Body of pancreas (tissue), 4 donors: ENCODE data around the gene ETHE1. TPM values are rescaled to one million over a fixed set of nuclear protein-coding genes. Genes with fewer than 3 reads are reported as not detected.
A peak's percentile ranks its signal among the peaks of the same experiment; 100 is the strongest.

Source experiments
- ATAC-seq: fragments of 150-250 bp; one replicate; pipeline ENCODE4 v1.9.1; 2016
- DNase-seq, 4 donors: peaks; one replicate each; pipeline ENCODE4 v3.0.0-alpha.2; 2019
- H3K27ac ChIP-seq, 4 donors: fragments of 200-600 bp; sonication (generic); 1 replicate in 3 of 4; 2 replicates in 1 of 4; pipeline versions ENCODE4 v1.5.1 to v1.6.1; 2016 to 2019; ENCODE audit warnings: mild to moderate bottlenecking in 1 of 4, mixed read lengths in 1 of 4, moderate library complexity in 1 of 4
- H3K27me3 ChIP-seq, 2 donors: fragments of 200-600 bp; sonication (generic); one replicate each; pipeline ENCODE4 v1.6.0; 2016; ENCODE audit warnings: mild to moderate bottlenecking in 1 of 2
- H3K36me3 ChIP-seq, 2 donors: fragments of 200-600 bp; sonication (generic); replicated peaks in 1 of 2; 2 replicates each; pipeline ENCODE4 v1.5.1; 2016; ENCODE audit warnings: low read depth in 2 of 2; ENCODE audit not compliant: insufficient read depth in 1 of 2
- H3K4me1 ChIP-seq: fragments of 200-600 bp; sonication (generic); one replicate; pipeline ENCODE4 v1.6.0; 2016
- H3K4me3 ChIP-seq, 2 donors: fragments of 200-600 bp; sonication (generic); 1 replicate in 1 of 2; 2 replicates in 1 of 2; pipeline ENCODE4 v1.5.1; 2016 to 2019
- H3K9me3 ChIP-seq, 3 donors: fragments of 200-600 bp; sonication (generic); 1 replicate in 2 of 3; 2 replicates in 1 of 3; pipeline ENCODE4 v1.5.1; 2016
- POLR2A ChIP-seq, 3 donors: fragments of 450-650 bp; IDR thresholded peaks; one replicate each; pipeline ENCODE4 v1.6.1; 2016; ENCODE audit warnings: antibody characterized with exemption in 3 of 3, mild to moderate bottlenecking in 2 of 3
- WGBS, 2 donors: methylation state at CpG; one replicate each; pipeline ENCODE4 v1.1.5; 2017; 5-methylcytosine and 5-hydroxymethylcytosine counted together
- intact Hi-C: fragments of 100-400 bp; cut with DNase I; formaldehyde crosslinking; loops from one replicate; pipeline ENCODE4 v1.15.1; 2023
- total RNA-seq, 2 donors: library from RNA; depleted of rRNA; stranded (reverse); fragments of >200 nt; gene quantifications; one replicate each; pipeline ENCODE4 v1.1.0, GENCODE V29; 2016
- TF ChIP-seq, protein P1 (sequence below), 7 experiments: fragments of 450-650 bp in 4 of 7; fragments of 200-600 bp in 3 of 7; sonication (generic) in 3 of 7; IDR thresholded peaks; one replicate each; pipeline ENCODE4 v1.5.1; 2016 to 2019; ENCODE audit warnings: antibody characterized with exemption in 7 of 7

Gene ETHE1
- total RNA-seq, 2 donors from 2014 or later: 21.1 to 29.8 TPM

DNA sequence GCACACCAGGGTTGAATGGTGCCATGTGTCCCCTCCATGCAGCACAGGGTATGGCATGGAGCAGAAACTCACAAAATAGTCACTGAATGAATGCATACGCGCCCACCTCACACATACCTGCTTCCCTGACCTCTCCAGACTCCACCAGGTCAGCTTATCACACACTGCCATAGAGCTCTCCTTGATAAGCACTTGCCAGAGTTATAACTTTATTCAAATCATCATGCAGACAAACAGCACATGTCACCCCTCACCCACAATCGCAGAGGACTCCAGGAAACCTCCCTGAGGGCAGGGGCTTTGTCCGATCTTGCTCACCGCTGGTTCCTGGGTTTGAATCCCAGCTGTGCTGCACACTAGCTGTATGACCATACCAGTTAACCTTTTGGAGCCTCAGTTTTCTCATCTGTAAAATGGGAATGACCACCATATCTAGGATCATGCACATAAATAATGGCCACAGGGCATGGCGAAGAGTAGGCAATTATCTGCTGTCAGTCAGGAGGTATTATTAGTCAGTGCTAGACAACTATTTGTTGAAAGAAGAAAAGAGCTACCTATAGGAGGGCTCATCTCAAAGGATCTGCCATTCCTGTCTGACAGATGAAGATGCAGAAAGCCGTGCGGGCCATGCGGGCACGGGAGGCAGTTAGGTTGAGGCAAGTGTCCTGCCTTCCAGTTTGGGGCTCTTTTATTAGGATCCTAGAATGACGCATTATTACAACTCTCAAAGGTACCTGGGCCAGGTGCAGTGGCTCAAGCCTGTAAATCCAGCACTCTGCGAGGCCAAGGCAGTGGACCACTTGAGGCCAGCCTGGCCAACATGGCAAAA, 34.4 kb upstream of the ETHE1 start:
- no peak overlapping the region for H3K4me3 ChIP-seq
- peaks cover 0 to 3% of the 10 kb centered on the region in 2 donors for H3K36me3 ChIP-seq
- no peaks in the 10 kb centered on the region for H3K27me3 ChIP-seq
- no peak for TF ChIP-seq POLR2A (IDR thresholded peaks at IDR 0.05)
- TF ChIP-seq, protein P1, sequence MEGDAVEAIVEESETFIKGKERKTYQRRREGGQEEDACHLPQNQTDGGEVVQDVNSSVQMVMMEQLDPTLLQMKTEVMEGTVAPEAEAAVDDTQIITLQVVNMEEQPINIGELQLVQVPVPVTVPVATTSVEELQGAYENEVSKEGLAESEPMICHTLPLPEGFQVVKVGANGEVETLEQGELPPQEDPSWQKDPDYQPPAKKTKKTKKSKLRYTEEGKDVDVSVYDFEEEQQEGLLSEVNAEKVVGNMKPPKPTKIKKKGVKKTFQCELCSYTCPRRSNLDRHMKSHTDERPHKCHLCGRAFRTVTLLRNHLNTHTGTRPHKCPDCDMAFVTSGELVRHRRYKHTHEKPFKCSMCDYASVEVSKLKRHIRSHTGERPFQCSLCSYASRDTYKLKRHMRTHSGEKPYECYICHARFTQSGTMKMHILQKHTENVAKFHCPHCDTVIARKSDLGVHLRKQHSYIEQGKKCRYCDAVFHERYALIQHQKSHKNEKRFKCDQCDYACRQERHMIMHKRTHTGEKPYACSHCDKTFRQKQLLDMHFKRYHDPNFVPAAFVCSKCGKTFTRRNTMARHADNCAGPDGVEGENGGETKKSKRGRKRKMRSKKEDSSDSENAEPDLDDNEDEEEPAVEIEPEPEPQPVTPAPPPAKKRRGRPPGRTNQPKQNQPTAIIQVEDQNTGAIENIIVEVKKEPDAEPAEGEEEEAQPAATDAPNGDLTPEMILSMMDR (IDR thresholded peaks at IDR 0.05): no peak
- DNase-seq (no peak), ATAC-seq (no peak)
- no peaks in the 10 kb centered on the region for H3K4me1 ChIP-seq
- intact Hi-C loops: no loop called here
- H3K27ac ChIP-seq: no peak overlapping the region
- no peaks in the 10 kb centered on the region for H3K9me3 ChIP-seq
- 90 to 92% methylated on average over 12 of the region's 12 CpGs for WGBS, 2 donors

DNA sequence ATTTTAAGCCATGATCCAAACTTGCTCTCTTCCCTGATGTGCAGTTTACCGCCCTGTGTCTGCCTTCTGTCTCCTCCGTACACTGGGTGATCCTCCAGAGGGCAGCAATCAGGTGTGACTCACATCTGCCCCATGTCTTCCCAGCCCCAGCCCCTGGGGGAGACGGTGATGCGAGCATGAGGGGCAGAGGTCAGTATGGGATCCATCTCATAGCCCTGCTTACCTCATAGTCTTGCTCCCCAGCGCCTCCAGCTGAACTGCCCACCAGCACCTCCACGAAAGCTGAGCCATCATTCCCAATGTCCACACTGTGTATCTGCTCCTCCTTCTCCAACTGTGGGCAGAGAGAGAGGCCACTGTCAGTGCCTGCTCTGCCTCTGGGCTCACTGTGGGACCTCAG, 33.7 kb upstream of the ETHE1 start:
- Histone ChIP-seq H3K9me3 (no peaks in the 10 kb centered on the region), H3K36me3 (peaks cover 0 to 3% of the 10 kb centered on the region in 2 donors), H3K27ac (no peak overlapping the region), H3K4me1 (no peaks in the 10 kb centered on the region), H3K4me3 (no peak overlapping the region), H3K27me3 (no peaks in the 10 kb centered on the region)
- no peak for ATAC-seq
- intact Hi-C loops: no loop called here
- DNase-seq: no peak
- WGBS, 2 donors: 88 to 90% methylated on average over 5 to 6 of the region's 6 CpGs
- TF ChIP-seq, protein P1 (IDR thresholded peaks at IDR 0.05): no peak
- TF ChIP-seq POLR2A (IDR thresholded peaks at IDR 0.05): no peak

- Histone ChIP-seq H3K27ac (no peak overlapping the region), H3K36me3 (peaks cover 0 to 12% of the 10 kb centered on the region in 2 donors), H3K4me3 (no peak overlapping the region), H3K9me3 (no peaks in the 10 kb centered on the region), H3K27me3 (no peaks in the 10 kb centered on the region), H3K4me1 (no peaks in the 10 kb centered on the region)
- TF ChIP-seq, protein P1 (IDR thresholded peaks at IDR 0.05): peak in 6 of 7 experiments; percentile 50 to 60 (median 56)
- TF ChIP-seq POLR2A (IDR thresholded peaks at IDR 0.05): no peak
- peak; percentile 71 to 83 (median 80) for DNase-seq
- WGBS, 2 donors: 27 to 29% methylated on average over 8 of the region's 8 CpGs
- intact Hi-C loops: no loop called here
- peak; percentile 74 for ATAC-seq
Measured at GRCh38 chr19:43555185-43555770, 28.3 kb upstream of the ETHE1 start.

GRCh38 chr19:43554317-43554895, 27.4 kb upstream of the ETHE1 start:
- intact Hi-C loops: no loop called here
- no peaks in the 10 kb centered on the region for H3K9me3 ChIP-seq
- H3K27ac ChIP-seq: no peak overlapping the region
- H3K4me1 ChIP-seq: no peaks in the 10 kb centered on the region
- no peak overlapping the region for H3K4me3 ChIP-seq
- TF ChIP-seq, protein P1 (IDR thresholded peaks at IDR 0.05): no peak
- TF ChIP-seq POLR2A (IDR thresholded peaks at IDR 0.05): no peak
- DNase-seq (no peak), ATAC-seq (no peak)
- peaks cover 0 to 12% of the 10 kb centered on the region in 2 donors for H3K36me3 ChIP-seq
- 89 to 94% methylated on average over 15 of the region's 15 CpGs for WGBS, 2 donors
- no peaks in the 10 kb centered on the region for H3K27me3 ChIP-seq
